SK-N-SH treated with all-trans-retinoic acid at 6 μM for 48 hours (cell line): Measurements from ENCODE around the gene LOXHD1.

Experiments used
- ATAC-seq: fragments of 200-7000 bp; cut with Tn5 transposase; 3 replicates; pipeline ENCODE4 v1.9.1; 2020; ENCODE audit warnings: mild to moderate bottlenecking, moderate library complexity
- ARNTL ChIP-seq: fragments of 450-650 bp; formaldehyde crosslinking; IDR thresholded peaks from 2 replicates; pipeline ENCODE4 v1.5.0; 2020; ENCODE audit warnings: low read depth, mild to moderate bottlenecking, moderate library complexity, borderline replicate concordance
- BACH2 ChIP-seq: fragments of 250-450 bp; sonication (Bioruptor Pico); IDR thresholded peaks from 2 replicates; pipeline ENCODE4 v1.9.0; 2021; ENCODE audit warnings: mild to moderate bottlenecking, borderline replicate concordance
- CSDC2 ChIP-seq: fragments of 250-450 bp; sonication (Bioruptor Pico); IDR thresholded peaks from 2 replicates; pipeline ENCODE4 v1.5.0; 2020; ENCODE audit warnings: mild to moderate bottlenecking, moderate library complexity
- ESRRG ChIP-seq: fragments of 250-450 bp; sonication (Bioruptor Pico); IDR thresholded peaks from 2 replicates; pipeline ENCODE4 v1.6.1; 2021; ENCODE audit warnings: mild to moderate bottlenecking
- GLIS3 ChIP-seq: fragments of 250-450 bp; sonication (Bioruptor Pico); IDR thresholded peaks from 2 replicates; pipeline ENCODE4 v1.5.0; 2020; ENCODE audit warnings: mild to moderate bottlenecking, moderate library complexity
- ISL1 ChIP-seq: fragments of 250-450 bp; sonication (Bioruptor Pico); IDR thresholded peaks from 2 replicates; pipeline ENCODE4 v2.1.2; 2022; ENCODE audit warnings: mild to moderate bottlenecking, moderate library complexity
- OSR1 ChIP-seq: fragments of 250-450 bp; sonication (Bioruptor Pico); IDR thresholded peaks from 2 replicates; pipeline ENCODE4 v1.8.0; 2022; ENCODE audit warnings: moderate library complexity, mild to moderate bottlenecking, inconsistent platforms
- PATZ1 ChIP-seq: fragments of 250-450 bp; sonication (Bioruptor Pico); IDR thresholded peaks from 2 replicates; pipeline ENCODE4 v1.8.0; 2020; ENCODE audit warnings: mild to moderate bottlenecking, moderate library complexity, borderline replicate concordance
- RARB ChIP-seq: fragments of 250-450 bp; sonication (Bioruptor Pico); IDR thresholded peaks from 2 replicates; pipeline ENCODE4 v1.8.0; 2021; ENCODE audit warnings: mild to moderate bottlenecking, moderate library complexity
- SNAI2 ChIP-seq: fragments of 250-450 bp; sonication (Bioruptor Pico); IDR thresholded peaks from 2 replicates; pipeline ENCODE4 v1.5.0; 2020; ENCODE audit warnings: mild to moderate bottlenecking, moderate library complexity
- ZC3H10 ChIP-seq: fragments of 250-450 bp; sonication (Bioruptor Pico); IDR thresholded peaks from 2 replicates; pipeline ENCODE4 v1.5.1; 2021; ENCODE audit warnings: mild to moderate bottlenecking, moderate library complexity
- ZFP3 ChIP-seq: fragments of 250-450 bp; sonication (Bioruptor Pico); IDR thresholded peaks from 2 replicates; pipeline ENCODE4 v1.5.0; 2020; ENCODE audit warnings: mild to moderate bottlenecking, moderate library complexity
- ZFP30 ChIP-seq: fragments of 450-650 bp; formaldehyde crosslinking; IDR thresholded peaks from 2 replicates; pipeline ENCODE4 v1.5.0; 2022; ENCODE audit warnings: mild to moderate bottlenecking, moderate library complexity
- ZNF565 ChIP-seq: fragments of 450-650 bp; formaldehyde crosslinking; conservative IDR thresholded peaks from 2 replicates; pipeline ENCODE4 v1.5.0; 2020; ENCODE audit warnings: low read depth, mild to moderate bottlenecking, moderate library complexity
- ZNF70 ChIP-seq: fragments of 450-650 bp; formaldehyde crosslinking; IDR thresholded peaks from 2 replicates; pipeline ENCODE4 v1.5.0; 2020; ENCODE audit warnings: mild to moderate bottlenecking, moderate library complexity
- ZNF8 ChIP-seq: fragments of 450-650 bp; formaldehyde crosslinking; IDR thresholded peaks from 2 replicates; pipeline ENCODE4 v1.5.0; 2020; ENCODE audit warnings: mild to moderate bottlenecking, moderate library complexity
- TF ChIP-seq, protein P1 (sequence below): fragments of 250-450 bp; sonication (Bioruptor Pico); IDR thresholded peaks from 2 replicates; pipeline ENCODE4 v1.5.0; 2020; ENCODE audit warnings: mild to moderate bottlenecking, moderate library complexity
- TF ChIP-seq, protein P2 (sequence below): fragments of 250-450 bp; sonication (Bioruptor Pico); IDR thresholded peaks from 2 replicates; pipeline ENCODE4 v1.5.1; 2021; ENCODE audit warnings: mild to moderate bottlenecking, moderate library complexity
- TF ChIP-seq, protein P3 (sequence below): fragments of 250-450 bp; sonication (Bioruptor Pico); IDR thresholded peaks from 2 replicates; pipeline ENCODE4 v1.5.1; 2020; ENCODE audit warnings: low read depth, mild to moderate bottlenecking, moderate library complexity

Gene LOXHD1

DNA sequence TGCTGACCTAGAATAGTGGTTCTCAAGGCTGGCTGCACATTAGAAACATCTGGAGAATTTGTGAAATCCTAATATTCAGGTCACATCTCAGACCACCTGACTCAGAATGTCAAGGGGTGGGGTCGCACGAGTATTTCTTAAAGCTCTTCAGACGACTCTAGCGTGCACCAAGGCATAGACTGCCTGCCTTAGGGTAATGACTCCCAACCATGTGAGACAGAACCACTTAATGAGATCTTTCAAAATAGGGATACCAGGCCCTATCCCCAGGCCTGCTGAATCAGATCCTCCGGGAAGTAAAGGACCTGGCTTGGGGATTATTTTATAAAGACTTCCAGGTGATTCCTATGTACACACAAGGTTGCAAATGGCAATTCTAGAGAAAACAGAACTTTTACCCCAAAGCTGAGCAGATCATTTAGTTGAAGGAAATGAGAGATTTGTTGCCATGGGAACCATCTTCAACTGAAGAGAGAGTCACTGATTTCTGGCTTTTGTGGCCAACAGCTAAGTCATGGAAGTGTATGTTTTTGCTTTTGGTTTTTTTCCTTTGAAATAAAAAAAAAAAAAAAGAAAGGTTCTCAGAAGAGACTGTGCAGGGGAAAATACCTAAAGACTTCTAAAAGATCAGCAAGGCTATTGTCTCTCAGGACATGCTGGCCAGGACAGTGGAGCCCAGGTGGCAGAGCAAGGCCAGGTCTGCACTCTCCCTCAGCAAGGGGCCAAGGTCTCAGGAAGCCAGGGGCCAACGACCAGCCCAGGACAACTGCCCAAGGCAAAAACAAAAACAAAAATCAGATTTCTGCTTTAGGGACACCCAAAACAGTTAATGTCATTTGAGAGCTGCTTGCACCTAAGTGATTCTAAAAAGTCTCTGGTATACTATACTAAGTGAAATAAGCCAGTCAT, 15.3 kb upstream of the LOXHD1 start:
- TF ChIP-seq BACH2 (no peak), PATZ1 (CRISPR knock-in tag) (no peak)
- no peak for ATAC-seq

DNA sequence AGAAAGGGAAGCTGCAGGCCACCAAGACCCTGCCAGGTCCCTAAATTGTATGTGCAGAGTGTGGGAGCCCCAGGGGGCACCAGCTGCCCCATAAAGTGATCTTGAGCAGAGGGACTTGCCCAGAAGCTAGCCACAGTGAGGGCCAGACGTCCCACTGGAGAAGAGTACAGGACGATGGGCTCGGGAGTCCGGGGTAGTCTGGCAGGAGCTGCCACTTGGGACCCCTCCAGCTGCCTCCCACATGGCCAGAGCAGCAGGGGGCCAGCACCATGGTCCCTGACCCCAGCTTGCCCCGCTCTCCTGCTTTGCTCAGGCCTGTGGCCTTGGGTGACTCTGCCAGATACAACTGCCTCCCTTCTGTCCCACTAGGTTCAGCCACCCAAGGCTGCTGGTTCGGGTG, 11.7 kb upstream of the LOXHD1 start:
- no peak for ATAC-seq
- TF ChIP-seq ZNF70 (CRISPR knock-in tag), result no peak

DNA sequence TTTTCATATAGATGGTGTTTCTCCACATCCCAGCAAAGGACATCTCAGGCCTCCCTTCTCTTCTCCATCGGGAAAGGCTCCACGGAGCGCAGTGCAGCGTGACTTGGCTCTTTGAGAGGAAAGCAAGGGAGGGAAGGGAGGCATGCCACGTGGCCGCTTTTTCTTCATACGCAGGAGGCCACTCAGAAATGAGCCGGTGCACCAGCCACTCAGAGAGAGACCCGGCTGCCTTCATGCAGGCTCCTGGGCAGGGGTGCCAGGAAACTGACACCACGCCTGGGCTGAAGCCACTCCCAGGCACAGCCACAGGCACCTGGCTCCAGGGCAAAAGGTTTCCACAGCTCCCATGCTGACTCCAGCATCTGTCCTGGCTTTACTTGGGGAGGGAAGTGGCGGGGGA, 11.1 kb upstream of the LOXHD1 start:
- ATAC-seq, result no peak
- no peak for TF ChIP-seq PATZ1 (CRISPR knock-in tag)
- TF ChIP-seq ZNF70 (CRISPR knock-in tag), result no peak
- TF ChIP-seq SNAI2 (CRISPR knock-in tag), result no peak
- TF ChIP-seq, protein P1, sequence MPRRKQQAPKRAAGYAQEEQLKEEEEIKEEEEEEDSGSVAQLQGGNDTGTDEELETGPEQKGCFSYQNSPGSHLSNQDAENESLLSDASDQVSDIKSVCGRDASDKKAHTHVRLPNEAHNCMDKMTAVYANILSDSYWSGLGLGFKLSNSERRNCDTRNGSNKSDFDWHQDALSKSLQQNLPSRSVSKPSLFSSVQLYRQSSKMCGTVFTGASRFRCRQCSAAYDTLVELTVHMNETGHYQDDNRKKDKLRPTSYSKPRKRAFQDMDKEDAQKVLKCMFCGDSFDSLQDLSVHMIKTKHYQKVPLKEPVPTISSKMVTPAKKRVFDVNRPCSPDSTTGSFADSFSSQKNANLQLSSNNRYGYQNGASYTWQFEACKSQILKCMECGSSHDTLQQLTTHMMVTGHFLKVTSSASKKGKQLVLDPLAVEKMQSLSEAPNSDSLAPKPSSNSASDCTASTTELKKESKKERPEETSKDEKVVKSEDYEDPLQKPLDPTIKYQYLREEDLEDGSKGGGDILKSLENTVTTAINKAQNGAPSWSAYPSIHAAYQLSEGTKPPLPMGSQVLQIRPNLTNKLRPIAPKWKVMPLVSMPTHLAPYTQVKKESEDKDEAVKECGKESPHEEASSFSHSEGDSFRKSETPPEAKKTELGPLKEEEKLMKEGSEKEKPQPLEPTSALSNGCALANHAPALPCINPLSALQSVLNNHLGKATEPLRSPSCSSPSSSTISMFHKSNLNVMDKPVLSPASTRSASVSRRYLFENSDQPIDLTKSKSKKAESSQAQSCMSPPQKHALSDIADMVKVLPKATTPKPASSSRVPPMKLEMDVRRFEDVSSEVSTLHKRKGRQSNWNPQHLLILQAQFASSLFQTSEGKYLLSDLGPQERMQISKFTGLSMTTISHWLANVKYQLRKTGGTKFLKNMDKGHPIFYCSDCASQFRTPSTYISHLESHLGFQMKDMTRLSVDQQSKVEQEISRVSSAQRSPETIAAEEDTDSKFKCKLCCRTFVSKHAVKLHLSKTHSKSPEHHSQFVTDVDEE (CRISPR knock-in tag), result no peak
- no peak for TF ChIP-seq ZNF8
- no peak for TF ChIP-seq ISL1 (CRISPR knock-in tag)
- TF ChIP-seq CSDC2, result no peak
- no peak for TF ChIP-seq ARNTL (CRISPR knock-in tag)
- TF ChIP-seq ESRRG (CRISPR knock-in tag), result no peak
- TF ChIP-seq, protein P2, sequence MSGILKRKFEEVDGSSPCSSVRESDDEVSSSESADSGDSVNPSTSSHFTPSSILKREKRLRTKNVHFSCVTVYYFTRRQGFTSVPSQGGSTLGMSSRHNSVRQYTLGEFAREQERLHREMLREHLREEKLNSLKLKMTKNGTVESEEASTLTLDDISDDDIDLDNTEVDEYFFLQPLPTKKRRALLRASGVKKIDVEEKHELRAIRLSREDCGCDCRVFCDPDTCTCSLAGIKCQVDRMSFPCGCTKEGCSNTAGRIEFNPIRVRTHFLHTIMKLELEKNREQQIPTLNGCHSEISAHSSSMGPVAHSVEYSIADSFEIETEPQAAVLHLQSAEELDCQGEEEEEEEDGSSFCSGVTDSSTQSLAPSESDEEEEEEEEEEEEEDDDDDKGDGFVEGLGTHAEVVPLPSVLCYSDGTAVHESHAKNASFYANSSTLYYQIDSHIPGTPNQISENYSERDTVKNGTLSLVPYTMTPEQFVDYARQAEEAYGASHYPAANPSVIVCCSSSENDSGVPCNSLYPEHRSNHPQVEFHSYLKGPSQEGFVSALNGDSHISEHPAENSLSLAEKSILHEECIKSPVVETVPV (CRISPR knock-in tag), result no peak
- TF ChIP-seq, all 23 proteins: peak for 0

DNA sequence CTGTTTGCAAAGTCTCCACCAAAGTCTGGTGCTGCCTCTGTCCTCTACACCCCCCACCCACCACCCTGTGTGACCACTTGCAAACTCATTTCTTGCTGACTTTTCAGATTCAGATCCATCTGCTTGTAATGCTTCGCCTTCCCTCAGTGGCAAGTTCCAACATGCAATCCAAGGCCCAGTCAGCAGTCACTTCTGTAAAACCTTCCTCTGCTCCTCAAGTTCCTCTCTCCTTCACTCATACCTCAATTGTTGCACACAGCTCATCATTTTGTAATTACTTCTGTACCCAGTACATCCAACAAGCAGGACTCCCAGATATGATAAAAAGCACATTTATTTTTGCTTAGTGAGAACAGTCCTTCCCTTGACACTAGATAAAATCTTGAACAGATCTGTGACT, 6.5 kb upstream of the LOXHD1 start:
- TF ChIP-seq ZFP30 (CRISPR knock-in tag) (no peak), GLIS3 (CRISPR knock-in tag) (no peak), ZC3H10 (no peak), ZNF8 (no peak), ZNF565 (CRISPR knock-in tag) (no peak), ZFP3 (no peak), RARB (CRISPR knock-in tag) (no peak), ESRRG (CRISPR knock-in tag) (no peak), ARNTL (CRISPR knock-in tag) (no peak), OSR1 (no peak), PATZ1 (CRISPR knock-in tag) (no peak)
- TF ChIP-seq, protein P3, sequence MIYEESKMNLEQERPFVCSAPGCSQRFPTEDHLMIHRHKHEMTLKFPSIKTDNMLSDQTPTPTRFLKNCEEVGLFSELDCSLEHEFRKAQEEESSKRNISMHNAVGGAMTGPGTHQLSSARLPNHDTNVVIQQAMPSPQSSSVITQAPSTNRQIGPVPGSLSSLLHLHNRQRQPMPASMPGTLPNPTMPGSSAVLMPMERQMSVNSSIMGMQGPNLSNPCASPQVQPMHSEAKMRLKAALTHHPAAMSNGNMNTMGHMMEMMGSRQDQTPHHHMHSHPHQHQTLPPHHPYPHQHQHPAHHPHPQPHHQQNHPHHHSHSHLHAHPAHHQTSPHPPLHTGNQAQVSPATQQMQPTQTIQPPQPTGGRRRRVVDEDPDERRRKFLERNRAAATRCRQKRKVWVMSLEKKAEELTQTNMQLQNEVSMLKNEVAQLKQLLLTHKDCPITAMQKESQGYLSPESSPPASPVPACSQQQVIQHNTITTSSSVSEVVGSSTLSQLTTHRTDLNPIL (CRISPR knock-in tag), result no peak
- TF ChIP-seq, protein P2 (CRISPR knock-in tag), result no peak
- TF ChIP-seq, all 23 proteins: peak for 0
- ATAC-seq, result no peak
